GM18499 (cell line): Measurements from ENCODE around the gene EME1.
"Not testable (repeated sequence)": the region's sequence is repeated elsewhere in the genome, so short reads cannot be mapped to it uniquely, and the experiment has no call there.

Experiments
- ATAC-seq: cut with Tn5 transposase; IDR thresholded peaks from one replicate; pipeline ENCODE4 v1.9.1; 2021; ENCODE audit warnings: moderate number of reproducible peaks; ENCODE audit not compliant: insufficient read depth, unreplicated experiment

The EME1 gene

GRCh38 chr17:50372758-50373556 lies at the start of gene EME1, which contains the start of gene MRPL27:
TSS of gene EME1 (plus strand) at chr17:50373229. CDS start at chr17:50375209, 1,980 bp downstream.
TSS of gene MRPL27 (minus strand) at chr17:50373184. CDS start at chr17:50373170, 14 bp downstream.
- peak; percentile 72 for ATAC-seq

- ATAC-seq: no peak
These were observed 47.1 kb upstream of the EME1 start for GRCh38 chr17:50325906-50326305.

GRCh38 chr17:50326831-50327364 lies 46.1 kb upstream of the EME1 start:
- no peak for ATAC-seq

GRCh38 chr17:50328363-50329325 lies 44.4 kb upstream of the EME1 start:
- ATAC-seq: no peak

- ATAC-seq: no peak
These were observed 43.3 kb upstream of the EME1 start for GRCh38 chr17:50329716-50330115.

GRCh38 chr17:50330151-50330775 lies 42.8 kb upstream of the EME1 start:
- no peak for ATAC-seq

- ATAC-seq: no peak
These were observed 41.8 kb upstream of the EME1 start for GRCh38 chr17:50331085-50331791.

- ATAC-seq: no peak
These were observed 40.8 kb upstream of the EME1 start for GRCh38 chr17:50332196-50332595.

- not testable (repeated sequence) for ATAC-seq
These were observed 39.6 kb upstream of the EME1 start for GRCh38 chr17:50333291-50334057.

GRCh38 chr17:50337956-50338355 lies 35.1 kb upstream of the EME1 start:
- ATAC-seq: no peak

- ATAC-seq: no peak
These were observed 34.4 kb upstream of the EME1 start for GRCh38 chr17:50338645-50339044.

- no peak for ATAC-seq
These were observed 33.6 kb upstream of the EME1 start for GRCh38 chr17:50339381-50339780.

GRCh38 chr17:50344731-50345365 lies 28.2 kb upstream of the EME1 start:
- ATAC-seq: no peak

GRCh38 chr17:50345432-50346312 lies 27.4 kb upstream of the EME1 start, which contains the start of gene XYLT2:
TSS of gene XYLT2 (plus strand) at chr17:50346126. CDS start at chr17:50346141, 15 bp downstream.
- ATAC-seq: no peak

- no peak for ATAC-seq
These were observed 26.5 kb upstream of the EME1 start for GRCh38 chr17:50346313-50347116.

GRCh38 chr17:50347117-50347893 lies 25.7 kb upstream of the EME1 start:
- ATAC-seq: no peak
